Measurements from ENCODE around the gene FGF14.

The FGF14 gene

GRCh38 chr13:102401766-102402165 lies at the start of gene FGF14:
Gene FGF14 (minus strand): TSS chr13:102402048.
- no peak for DNase-seq

DNA sequence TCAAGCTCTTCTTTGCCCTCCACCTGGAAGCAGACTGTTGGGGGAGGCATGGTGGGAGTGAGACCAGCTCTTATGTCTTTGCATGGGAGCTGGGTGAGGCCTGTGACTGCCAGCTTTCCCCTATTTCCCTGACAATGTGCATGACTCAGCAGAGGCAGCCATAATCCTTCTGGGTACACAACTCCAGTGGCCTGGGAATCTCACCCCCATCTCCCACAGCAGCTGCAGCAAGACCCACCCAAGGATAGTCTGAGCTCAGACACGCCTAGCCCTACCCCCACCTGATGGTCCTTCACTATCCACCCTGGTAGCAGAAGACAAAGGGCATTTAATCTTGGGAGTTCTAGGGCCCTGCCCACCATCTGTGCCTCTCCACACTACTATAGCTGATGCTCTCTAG lies 41.4 kb upstream of the FGF14 start:
- no peak for DNase-seq

GRCh38 chr13:102441085-102441484 lies 39.2 kb upstream of the FGF14 start:
- no peak for DNase-seq

DNA sequence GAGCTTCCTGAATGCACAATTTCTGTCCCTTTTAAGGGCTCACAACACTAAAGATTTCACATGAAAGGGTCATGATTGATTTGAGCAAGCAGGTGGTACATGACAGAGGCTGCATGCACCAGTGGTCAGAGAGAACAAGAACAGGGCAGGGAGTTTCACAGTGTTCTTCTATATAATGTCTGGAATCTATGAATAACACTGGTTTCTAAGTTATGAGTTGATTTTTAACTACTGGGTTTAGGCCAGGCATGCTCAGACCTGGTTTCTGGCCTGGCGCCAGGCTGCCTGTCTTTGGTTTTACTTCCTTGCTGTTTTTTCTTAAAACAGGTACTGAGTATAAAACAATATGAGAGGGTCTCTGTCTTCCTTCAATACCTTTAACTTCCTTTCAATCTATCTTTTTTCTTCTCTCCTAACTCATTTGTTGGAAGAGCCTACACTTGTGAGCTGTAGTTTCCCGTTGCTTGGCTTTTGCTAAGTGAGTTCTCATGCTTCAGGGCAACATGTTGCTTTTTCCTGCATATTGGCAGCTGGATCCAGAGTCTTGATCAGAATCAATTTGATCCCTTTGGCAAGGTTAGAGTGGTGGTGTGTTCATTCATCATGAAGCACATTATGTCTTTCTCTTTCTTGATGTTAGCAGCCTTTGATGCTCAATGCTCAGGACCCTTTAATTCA lies 38.5 kb upstream of the FGF14 start:
- no peak for DNase-seq

- no peak for DNase-seq
These were observed 20.8 kb upstream of the FGF14 start for GRCh38 chr13:102422690-102423089.

GRCh38 chr13:102405499-102406100 lies 3.8 kb upstream of the FGF14 start:
- no peak for DNase-seq

DNA sequence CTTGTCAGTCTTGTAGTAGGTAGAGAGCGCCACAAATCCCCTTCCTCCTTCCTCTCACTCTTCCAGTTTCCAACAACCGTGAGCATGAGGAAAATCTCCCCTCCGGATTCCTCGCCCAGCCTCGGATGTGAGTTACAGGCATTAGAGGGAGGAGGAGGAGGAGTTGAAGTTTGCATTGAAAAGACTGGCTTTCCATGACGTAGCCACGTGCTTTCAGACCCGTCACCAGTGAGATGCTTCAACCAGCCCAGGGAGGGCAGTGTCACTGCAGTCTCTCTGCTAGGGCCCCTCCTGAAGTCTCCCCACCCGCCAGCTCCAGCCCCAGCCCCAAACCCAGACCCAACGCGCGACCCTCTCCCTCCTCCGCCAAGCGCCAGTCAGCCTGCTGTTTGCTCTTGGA lies 442 bp upstream of the FGF14 start:
- DNase-seq = peak; percentile 27

DNA sequence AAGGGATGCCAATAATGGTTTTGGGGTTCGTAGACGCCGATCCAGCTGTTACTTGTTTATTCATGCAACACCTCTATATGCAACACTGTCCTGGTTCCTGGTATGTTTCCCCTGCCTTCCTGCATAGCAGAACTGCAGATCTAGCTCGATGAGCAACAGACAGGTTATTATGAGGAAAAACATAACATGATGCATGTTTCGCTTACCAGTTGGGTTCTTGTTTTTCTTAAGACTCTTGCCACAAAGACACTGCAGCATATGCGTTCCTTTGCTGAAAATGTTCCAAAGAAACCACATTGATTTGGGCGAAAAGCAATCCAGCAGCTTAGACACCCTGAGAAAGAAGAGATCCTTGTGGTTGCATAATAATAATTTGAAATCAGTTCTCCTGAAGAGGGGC lies 583 bp downstream of the FGF14 start:
- DNase-seq = no peak

DNA sequence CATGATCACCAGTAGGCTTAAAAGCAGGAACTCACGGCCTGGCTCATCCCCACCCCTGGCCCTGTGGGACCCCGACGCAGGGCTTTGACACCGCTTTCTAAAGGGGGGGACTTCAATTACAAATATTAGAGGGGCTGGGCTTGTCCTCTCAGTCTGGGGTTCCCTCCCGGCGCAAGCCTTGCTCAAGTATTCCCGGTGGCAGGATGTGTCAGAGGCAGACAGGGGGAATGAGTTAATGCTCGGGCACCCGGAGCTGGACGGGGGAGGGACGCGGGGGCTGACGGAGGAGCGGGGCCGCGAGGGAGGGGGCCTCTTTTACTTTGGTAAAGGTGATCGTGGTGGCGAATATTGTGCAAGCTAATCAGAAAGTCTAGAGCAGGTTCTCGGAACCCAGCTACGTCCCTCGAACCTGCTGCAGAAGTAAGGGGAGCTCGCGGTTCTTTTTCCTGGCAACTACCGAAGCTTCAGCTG lies 1.1 kb downstream of the FGF14 start:
- no peak for DNase-seq

DNA sequence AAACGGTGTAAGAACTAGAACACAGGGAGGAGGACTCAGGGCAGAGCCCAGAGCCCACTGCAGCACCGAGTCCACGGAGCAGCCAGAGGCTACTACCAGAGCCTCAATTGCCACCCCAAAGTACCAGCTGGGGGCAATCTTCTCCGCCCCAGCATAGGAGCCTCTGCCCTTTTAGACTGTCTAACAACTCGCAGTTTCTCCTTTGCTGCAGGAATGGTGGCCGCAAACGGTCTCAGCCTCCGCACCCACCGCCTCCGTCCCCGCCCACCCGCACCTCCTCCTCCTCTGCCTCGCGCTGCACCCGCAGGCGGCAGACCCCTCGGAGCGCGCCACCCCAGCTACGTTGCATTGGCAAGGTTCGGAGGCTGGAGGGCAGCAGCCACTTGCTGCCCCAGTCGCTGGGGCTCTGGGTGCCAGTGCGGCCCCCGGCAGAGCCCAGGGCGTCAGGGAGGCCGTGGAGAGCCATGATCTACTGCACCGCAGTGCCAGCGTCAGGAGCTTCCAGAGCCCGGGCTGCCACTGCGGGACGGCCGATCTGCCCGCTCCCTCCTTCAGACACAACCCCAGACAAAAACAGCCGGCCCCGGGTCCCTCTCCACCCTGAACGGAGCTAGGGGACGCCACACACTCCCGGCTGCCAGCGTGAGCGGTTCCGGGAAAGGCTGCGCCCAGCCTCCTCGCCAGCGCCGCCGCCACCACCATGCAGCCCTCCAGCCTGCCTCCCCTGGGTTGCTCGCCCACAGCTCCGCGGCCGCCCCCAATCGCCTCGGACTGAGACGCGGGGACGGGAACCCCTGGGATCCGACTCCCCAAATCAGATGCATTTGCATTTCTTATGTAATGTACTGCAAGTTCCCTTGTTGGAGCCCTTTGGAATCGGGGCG lies 1.8 kb downstream of the FGF14 start:
- DNase-seq = no peak

DNA sequence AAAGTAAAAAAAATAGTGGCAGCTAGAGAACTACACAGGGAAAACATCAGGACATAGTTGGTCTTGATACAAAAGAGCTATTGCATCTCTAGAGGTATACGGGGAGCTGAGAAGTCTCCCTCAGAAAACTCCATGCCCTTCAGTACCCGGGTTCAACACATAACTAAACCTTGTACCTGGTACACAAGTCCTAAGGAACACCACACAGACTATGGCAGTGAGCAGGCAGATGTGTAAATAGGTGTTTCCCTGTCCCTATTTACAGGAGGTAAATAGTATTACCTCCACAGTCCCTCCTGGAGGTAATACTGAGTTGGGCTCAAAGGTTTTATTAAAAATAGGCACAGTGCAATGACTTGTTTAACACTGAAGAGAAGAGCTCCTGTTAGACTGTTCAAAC lies 5.9 kb downstream of the FGF14 start:
- no peak for DNase-seq

GRCh38 chr13:102395174-102395573 lies 6.7 kb downstream of the FGF14 start:
- no peak for DNase-seq

DNA sequence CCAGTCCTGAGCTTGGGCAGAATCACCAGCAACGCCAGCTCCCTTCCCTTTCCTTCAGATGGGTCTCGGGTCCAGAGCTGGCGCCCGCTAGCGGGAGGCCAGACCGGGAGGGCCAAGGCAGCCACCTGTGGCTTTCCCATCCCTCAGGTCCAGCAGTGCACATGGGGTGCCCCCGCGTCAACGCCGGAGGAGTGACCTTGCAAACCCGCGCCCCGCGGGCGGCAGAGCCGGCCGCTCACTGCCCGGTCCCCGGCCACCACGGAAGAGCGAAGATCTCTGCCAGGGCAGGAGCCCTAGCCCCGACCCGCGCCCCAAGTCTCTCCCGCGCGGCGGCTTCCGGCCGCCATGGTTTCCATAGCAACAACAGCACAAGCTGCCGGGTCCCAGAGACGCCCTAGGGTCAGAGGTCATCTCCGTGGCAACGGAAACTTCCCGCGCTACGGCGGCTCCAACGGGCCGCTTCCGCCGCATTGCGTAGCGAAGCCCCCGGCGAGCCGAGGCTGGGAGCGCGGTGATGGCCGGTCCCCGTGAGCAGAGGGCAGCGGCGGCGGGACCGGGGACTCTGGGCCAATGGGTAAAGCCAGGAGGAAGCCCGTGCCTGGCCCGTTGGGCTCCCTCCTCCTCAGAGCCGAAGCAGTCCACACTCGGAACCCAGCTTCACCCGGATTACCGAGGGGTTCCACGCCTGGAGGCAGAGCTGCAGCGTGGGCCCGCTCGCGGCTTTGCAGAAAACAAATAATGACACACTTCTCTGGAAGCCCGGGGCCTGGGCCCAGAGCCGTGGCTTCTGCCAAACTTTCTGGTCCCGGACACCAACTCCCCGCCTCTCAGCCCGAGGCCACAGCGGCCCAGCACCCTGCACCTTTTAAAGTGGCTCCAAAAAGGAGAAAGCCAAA lies 7.4 kb downstream of the FGF14 start:
- DNase-seq = peak; percentile 87

GRCh38 chr13:102392481-102393209 lies 9.2 kb downstream of the FGF14 start:
- no peak for DNase-seq

GRCh38 chr13:102386461-102386860 lies 15.4 kb downstream of the FGF14 start:
- DNase-seq = no peak

GRCh38 chr13:102380012-102380411 lies 21.8 kb downstream of the FGF14 start:
- DNase-seq = no peak

GRCh38 chr13:102376318-102376717 lies 25.5 kb downstream of the FGF14 start:
- DNase-seq = no peak

- no peak for DNase-seq
These were observed 27.1 kb downstream of the FGF14 start for GRCh38 chr13:102374726-102375125.

DNA sequence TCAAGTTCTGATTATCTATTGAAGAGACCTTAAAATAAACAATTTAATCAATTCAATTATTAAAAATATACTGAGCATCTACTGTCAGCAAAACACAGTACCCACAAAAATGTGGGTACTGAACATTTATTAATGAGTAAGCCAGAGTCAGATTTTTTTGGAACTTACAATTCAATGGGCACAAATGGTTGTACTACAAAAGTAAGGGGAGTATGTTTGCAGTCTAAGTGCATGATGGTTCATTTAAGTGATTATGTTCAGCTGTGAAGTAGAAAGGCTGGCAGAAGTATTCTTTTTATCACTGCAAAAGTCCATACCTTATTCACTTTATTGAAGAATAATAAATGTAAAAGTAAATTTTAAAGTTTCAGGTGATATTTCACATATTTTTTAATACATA lies 27.6 kb downstream of the FGF14 start:
- no peak for DNase-seq

DNA sequence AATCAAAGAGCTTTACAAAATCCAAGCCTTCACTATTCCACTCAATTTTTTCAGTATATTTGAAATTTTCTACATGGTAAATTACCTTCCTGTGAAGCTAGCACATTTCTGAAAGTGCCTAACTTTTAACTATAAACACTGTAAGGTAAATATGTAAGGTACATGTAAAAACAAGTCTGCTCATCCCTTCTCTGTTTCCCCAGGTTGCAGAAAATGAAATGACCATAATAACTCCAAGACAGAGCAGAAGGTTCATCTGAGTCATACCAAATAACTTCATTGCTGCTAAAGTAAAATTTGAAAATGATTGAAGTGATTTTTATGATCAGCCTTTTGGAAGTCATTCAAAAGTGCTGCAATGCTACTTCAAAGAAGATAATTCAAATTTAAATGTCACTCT lies 28.6 kb downstream of the FGF14 start:
- no peak for DNase-seq

DNA sequence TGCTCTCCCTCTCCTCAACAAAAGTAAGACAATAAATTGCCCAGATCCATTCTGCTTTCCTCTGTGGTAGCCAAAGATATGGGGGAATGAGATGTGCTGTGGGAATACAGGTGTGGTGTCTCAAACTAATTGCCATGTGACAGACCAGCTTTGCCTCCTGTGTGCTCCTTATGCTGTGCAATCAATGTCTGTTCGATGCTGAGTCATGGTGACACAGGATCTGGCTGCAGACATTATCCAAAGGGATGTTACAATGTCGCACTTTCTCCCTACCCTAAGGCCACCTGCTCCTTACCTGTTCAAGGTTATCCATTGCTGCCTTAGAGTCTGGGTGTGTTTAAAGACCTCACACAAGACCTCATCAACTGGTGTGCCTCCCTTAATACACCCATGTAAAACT lies 32.5 kb downstream of the FGF14 start:
- no peak for DNase-seq

GRCh38 chr13:102367836-102368235 lies 34.0 kb downstream of the FGF14 start:
- no peak for DNase-seq
